NCI-H146 (cell line): Measurements from ENCODE around the gene F8.
"Not testable (repeated sequence)": the region's sequence is repeated elsewhere in the genome, so short reads cannot be mapped to it uniquely, and the experiment has no call there.

Experiments
- DNase-seq: peaks from one replicate; lab custom pipeline; 2025; lab: John Stamatoyannopoulos, UW

Gene F8

GRCh38 chrX:155028877-155029291 is 6.4 kb upstream of the F8 start:
- no peak for DNase-seq

GRCh38 chrX:155028129-155028528 is 5.6 kb upstream of the F8 start:
- peak; percentile 50 for DNase-seq

- DNase-seq, result peak; percentile 44
Observed at GRCh38 chrX:155027509-155028066, 5.1 kb upstream of the F8 start.

- peak; percentile 94 for DNase-seq
Observed at GRCh38 chrX:155026727-155027508, 4.4 kb upstream of the F8 start, which contains the start of gene FUNDC2. Gene FUNDC2, plus strand, starts transcription at chrX:155026844. Its CDS starts 95 bp downstream, at chrX:155026939.

GRCh38 chrX:155026420-155026726 is 3.9 kb upstream of the F8 start:
- no peak for DNase-seq

DNA sequence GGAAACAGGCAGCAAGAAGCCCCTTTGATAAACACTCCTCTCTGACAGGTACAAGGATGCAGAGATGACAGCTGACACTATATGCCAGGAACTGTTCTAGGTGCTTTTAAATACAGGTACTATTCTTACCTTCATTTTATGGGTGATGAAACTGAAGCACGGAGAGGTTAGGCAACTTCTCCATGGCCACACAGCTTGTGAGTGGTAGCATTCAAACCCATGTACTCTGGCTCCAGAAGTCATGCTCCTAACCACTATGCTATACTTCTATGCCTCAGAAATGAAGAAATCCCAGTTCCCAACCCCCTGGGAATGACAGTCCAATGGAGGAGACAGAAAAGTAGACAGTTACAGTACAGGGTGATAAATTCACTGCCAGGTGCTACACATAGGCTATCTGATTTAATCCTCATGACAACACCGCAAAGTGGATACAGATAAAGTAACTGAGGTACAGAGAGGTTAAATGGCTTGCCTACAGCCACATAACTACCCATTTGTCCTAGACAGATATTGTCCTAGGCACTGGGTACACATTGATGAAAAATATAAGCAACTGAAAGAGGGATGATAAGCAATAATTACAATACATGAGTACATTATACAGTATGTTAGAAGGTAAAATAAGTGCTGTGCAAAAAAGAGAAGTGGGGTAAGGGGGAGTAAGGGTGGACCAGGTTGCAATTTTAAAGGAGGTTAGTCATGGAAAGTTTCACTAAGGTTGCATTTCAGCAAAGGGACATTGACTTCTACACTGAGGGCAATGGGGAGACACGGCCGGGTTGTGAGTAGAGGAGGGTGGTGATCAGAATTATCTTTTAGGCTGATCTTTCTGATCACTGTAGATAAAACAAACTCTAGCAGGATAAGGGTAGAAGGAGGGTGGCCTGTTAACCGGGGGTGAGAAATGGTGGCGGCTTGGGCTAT is 1.6 kb upstream of the F8 start:
- DNase-seq, result no peak

DNA sequence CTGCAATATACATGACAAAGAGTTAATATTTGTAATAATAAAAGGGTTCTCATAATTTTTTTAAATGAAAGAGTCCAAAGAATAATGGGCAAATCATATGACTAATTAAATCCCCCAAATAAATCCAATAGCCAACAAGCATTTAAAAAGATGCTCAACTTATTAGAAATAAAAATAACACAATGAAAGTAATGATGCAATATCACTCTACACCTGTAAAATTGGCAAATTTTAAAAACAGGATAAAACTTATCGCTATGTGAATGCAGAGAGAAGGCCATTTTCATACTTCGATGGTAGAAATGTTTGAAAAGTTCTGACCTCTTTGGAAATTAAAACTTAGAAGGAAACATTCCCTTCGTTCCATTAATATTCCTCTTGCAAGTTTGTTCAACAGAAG is 1.9 kb downstream of the F8 start:
- DNase-seq, result no peak

GRCh38 chrX:155009994-155010472 is 12.5 kb downstream of the F8 start:
- no peak for DNase-seq

- not testable (repeated sequence) for DNase-seq
Observed at GRCh38 chrX:155008578-155008977, 13.9 kb downstream of the F8 start.

DNA sequence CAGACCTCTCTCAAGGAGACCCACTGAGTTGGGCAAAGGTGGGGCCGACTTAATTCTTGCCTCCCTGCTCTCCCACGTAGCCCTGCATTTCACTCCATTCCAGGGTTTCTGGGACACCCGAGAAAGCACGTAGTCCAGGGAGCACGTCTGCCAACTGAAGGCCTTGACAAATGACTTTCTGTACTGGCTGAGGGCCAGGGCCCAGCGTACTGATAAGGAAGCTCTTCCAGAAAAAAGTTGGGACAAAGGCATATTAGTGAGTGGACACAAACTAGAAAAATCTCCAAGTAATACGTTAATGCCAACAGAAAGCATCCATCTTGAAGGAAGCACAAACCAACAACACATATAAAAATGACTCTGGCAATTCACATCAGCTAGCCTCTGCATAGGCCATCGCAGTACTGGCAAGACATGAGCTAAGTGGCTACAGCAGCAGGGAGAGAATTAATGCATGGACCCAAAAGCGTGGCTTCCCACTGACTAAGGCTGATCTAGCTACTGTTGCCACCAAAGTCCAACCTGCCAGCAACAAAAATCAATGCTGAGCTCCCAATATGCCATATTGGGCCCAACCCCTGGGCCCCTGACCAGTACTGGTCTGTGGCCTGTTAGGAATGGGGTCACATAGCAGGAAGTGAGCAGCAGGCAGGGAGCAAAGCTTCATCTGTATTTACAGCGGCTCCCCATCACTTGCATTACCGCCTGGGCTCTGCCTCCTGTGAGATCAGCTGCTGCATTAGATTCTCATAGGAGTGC is 15.4 kb downstream of the F8 start:
- not testable (repeated sequence) for DNase-seq

DNA sequence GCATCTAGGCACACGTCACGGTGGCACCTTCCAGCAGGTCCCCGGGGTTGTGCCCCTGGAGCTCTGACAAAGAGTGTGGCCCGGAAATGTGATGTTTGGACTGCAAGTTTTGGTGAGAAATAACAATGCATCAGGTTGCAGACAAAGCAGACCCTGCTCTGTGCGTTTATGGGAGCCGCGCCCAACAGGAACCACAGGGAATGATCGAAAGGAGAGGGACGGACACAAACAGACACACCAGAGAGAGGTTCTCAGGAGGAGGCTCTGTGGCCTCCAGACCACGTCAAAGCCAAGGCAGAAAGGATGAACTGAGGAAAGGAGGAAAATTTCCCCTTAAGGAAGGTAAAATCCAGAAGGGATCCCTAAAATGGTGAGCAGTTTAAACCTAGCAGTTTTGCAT is 16.1 kb downstream of the F8 start:
- DNase-seq, result not testable (repeated sequence)

DNA sequence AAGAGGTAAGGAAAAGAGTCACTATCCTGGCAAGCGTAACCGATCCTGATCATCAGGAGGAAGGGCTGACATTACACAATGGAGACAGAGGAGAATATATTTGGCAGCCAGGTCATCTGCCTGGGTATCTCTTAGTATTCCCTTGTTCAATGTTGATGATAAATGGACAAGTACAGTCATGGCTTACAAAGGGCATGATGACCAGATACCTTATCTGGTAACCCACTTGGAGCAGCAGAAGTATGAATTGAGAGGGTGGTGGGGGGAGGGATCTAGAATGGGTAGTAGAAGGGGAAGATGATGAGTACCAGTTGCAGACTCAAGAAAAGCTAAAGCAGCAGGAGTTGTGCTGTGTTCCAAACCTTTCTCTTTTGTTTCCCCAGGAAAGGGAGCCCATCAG is 17.3 kb downstream of the F8 start:
- no peak for DNase-seq

DNA sequence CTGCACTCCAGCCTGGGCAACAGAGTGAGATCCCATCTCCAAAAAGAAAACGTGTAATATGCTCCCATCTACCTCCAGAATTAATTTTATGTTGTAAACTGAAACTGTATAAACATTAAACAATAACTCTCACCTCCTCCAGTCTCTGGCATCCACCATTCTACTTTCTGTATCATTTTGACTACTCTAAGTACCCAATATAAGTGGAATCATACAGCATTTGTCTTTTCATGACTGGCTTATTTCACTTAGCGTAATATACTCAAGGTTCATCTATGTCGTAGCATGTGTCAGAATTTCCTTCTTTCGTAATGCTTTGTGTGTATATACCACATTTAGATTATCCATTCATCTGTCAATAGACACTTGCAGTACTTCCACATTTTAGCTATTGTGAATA is 20.6 kb downstream of the F8 start:
- DNase-seq, result no peak

GRCh38 chrX:155000841-155001240 is 21.7 kb downstream of the F8 start:
- no peak for DNase-seq

GRCh38 chrX:154998204-154998880 is 24.2 kb downstream of the F8 start:
- no peak for DNase-seq

GRCh38 chrX:154991476-154991875 is 31.0 kb downstream of the F8 start:
- no peak for DNase-seq

DNA sequence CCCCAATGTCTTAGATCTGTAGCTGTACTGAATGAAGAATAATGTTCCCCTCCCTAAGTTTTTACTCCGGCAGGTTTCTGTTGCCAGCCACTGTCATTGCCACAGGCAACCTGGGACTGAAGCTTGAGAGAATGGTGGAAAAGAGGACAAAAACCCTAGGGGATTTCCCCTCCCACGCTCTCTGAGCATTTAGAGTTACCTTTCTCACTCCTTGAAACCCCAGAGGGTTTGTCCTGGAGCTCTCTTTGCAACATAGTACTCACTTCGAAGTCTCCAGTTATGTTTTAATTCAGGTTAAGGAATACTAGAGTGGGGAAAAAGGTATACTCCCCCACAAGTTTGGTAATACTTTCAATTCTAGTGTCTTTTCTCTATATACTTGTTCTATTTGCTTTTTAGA is 31.5 kb downstream of the F8 start:
- DNase-seq, result no peak

DNA sequence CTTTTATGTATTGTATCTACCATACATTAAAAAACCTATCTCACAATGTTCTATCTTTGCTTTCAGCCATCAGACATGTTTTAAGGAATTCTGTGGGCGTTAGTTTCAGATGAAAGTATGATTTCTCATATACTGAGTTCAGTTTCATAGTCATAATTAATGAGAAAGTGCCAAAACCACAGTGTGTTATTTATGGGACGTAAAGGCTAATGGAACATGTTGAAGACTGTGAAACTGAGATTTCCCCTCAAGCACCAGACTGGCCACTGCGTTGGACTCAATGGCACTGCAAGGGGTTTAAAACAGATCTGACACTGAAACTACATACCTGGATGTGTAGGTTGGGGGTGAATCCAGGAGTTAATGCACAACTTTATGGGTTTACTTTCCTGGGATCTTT is 32.0 kb downstream of the F8 start:
- no peak for DNase-seq

GRCh38 chrX:154988719-154989118 is 33.8 kb downstream of the F8 start:
- peak; percentile 0 for DNase-seq

GRCh38 chrX:154987940-154988339 is 34.6 kb downstream of the F8 start:
- peak; percentile 20 for DNase-seq

DNA sequence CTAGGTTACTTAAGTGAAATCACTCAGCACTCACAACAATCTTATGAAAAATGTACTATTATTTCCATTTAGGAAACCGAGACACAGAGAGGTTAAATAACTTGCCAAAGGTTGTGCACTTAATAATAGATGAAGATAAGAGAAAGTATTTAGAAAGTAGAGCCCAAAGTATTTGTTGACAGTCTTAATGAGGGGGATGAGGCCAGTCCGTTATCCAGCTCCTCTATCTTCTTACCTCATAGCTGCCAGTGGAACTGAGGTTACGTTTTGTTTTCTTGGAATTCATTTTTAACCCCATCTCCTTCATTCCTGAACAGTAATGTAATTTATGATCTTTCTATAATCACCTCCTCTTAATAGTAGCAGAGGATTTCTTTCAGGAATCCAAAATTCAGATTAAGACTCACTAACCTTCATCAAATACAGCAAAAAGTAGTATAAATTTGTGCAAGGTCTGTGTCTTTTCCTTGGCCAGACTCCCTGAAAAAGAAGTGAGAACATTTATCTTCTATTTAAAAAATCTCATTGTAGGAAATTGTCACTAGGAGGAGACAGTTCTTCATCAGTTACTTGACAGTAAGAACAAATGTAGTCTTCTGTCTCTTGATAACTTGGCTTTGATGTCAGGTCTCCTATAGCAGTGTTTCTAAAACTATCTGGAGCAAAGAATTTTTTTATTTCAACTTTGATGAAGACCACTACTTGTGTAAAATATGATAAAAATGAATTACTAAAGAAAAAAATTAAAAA is 35.5 kb downstream of the F8 start:
- no peak for DNase-seq
